Measurements from ENCODE around the gene CFLAR.

DNA sequence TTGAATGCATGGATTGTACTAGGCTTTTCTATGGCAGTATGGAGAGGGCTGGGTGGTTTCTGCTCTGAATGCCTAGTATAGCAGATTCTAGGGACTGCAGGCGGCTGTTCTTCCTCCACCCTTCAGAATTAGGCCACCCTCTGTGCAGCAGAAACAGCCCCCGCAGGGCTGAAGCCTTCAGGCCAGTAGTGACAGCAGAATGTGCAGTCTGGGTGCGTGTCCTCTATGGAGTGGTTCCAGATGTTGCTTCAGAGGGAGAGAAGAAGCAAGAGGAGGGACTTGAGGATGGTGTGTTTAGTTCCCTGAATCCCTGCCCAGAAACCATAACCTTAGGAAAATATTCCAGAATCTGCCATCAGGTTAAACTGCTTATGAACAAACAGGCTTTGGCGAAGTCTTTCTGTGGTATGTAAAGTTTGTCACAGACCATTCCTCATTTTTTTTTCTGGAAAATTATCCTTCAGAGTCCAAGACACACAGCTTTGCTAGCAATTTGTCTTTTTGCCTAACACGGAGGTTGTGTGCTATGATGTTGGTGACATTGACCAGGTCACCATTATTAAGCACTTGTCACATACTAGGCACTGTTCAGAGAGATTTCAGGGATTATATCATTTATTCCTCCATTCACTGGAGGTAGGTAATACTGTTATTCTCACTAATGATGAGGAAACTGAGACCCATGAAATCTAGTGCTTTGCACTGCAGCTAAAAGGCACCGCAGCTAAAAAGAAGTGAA is 88.1 kb downstream of the CFLAR start:
- TF ChIP-seq, protein P1, sequence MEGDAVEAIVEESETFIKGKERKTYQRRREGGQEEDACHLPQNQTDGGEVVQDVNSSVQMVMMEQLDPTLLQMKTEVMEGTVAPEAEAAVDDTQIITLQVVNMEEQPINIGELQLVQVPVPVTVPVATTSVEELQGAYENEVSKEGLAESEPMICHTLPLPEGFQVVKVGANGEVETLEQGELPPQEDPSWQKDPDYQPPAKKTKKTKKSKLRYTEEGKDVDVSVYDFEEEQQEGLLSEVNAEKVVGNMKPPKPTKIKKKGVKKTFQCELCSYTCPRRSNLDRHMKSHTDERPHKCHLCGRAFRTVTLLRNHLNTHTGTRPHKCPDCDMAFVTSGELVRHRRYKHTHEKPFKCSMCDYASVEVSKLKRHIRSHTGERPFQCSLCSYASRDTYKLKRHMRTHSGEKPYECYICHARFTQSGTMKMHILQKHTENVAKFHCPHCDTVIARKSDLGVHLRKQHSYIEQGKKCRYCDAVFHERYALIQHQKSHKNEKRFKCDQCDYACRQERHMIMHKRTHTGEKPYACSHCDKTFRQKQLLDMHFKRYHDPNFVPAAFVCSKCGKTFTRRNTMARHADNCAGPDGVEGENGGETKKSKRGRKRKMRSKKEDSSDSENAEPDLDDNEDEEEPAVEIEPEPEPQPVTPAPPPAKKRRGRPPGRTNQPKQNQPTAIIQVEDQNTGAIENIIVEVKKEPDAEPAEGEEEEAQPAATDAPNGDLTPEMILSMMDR (IDR thresholded peaks at IDR 0.05): no peak
- no peak for TF ChIP-seq POLR2A (IDR thresholded peaks at IDR 0.05)

Measured in esophagus squamous epithelium (tissue), 4 donors.